HepG2 (cell line): ENCODE results near the gene ACSL5. TPM values are rescaled to one million over a fixed set of nuclear protein-coding genes. Genes with fewer than 3 reads are reported as not detected.

Experiments
- ATAC-seq: fragments of 200-7000 bp; cut with Tn5 transposase; 3 replicates; pipeline ENCODE4 v1.9.1; 2020; ENCODE audit warnings: mild to moderate bottlenecking, moderate library complexity
- BruUV-seq: library from RNA; stranded (reverse); fragments of 400-500 nt; replicated peaks from 2 replicates; lab custom pipeline; 2021; lab: Mats Ljungman, UMichigan
- CTCF ChIA-PET: fragments of 300-600 bp; formaldehyde crosslinking; extraction: SDS; loops from one replicate; lab custom pipeline; 2021; ENCODE audit warnings: low total read pairs, inconsistent platforms, low intra/inter-chr PET ratio; lab: Yijun Ruan, JAX
- POLR2A ChIA-PET: fragments of 350-600 bp; sonication (Branson Sonifier 250); formaldehyde crosslinking; loops from one replicate; lab custom pipeline; 2020; ENCODE audit warnings: antibody characterized with exemption, inconsistent platforms; lab: Yijun Ruan, JAX
- DNase-seq: peaks from one replicate; pipeline ENCODE4 v3.0.0-alpha.2; 2015; ENCODE audit warnings: low spot score
- FAIRE-seq: peaks from 3 replicates; lab custom pipeline; 2011; peaks lifted over from hg19 to GRCh38; lab: Jason Lieb, UNC
- H2AFZ ChIP-seq: one replicate; pipeline ENCODE4 v1.6.1; 2011; ENCODE audit warnings: low read length, inconsistent platforms
- H3K27ac ChIP-seq: fragments of 300-600 bp; 3 replicates; pipeline ENCODE4 v1.8.0; 2011; ENCODE audit warnings: mixed run types, mild to moderate bottlenecking, mixed read lengths, low read length, inconsistent platforms; ENCODE audit not compliant: insufficient read depth; ENCODE audit errors: extremely low read length
- H3K27me3 ChIP-seq, 2 experiments: fragments of 200-600 bp in 1 of 2; 2 replicates in 1 of 2; 3 replicates in 1 of 2; pipeline versions ENCODE4 v1.6.0 to v1.8.0; 2011; ENCODE audit warnings: low read length in 2 of 2, mild to moderate bottlenecking in 2 of 2, moderate library complexity in 2 of 2, inconsistent platforms in 1 of 2; ENCODE audit not compliant: insufficient read depth in 2 of 2, control insufficient read depth in 1 of 2
- H3K36me3 ChIP-seq, 2 experiments: fragments of 200-600 bp in 1 of 2; replicated peaks in 1 of 2; 2 replicates in 1 of 2; 3 replicates in 1 of 2; pipeline versions ENCODE4 v1.5.1 to v1.8.0; 2011; ENCODE audit warnings: low read length in 2 of 2, inconsistent platforms in 1 of 2; ENCODE audit not compliant: insufficient read depth in 2 of 2, control insufficient read depth in 1 of 2
- H3K4me1 ChIP-seq: 2 replicates; pipeline ENCODE4 v1.5.1; 2012; ENCODE audit warnings: low read length, inconsistent platforms; ENCODE audit not compliant: insufficient read depth
- H3K4me2 ChIP-seq: 2 replicates; pipeline ENCODE4 v1.6.0; 2011; ENCODE audit warnings: low read depth, low read length, inconsistent platforms
- H3K4me3 ChIP-seq, 3 experiments: fragments of 200-600 bp in 1 of 3; sonication (generic), shearing (Covaris generic) in 1 of 3; replicated peaks in 1 of 3; 2 replicates each; pipeline ENCODE4 v1.5.1; 2011 to 2016; ENCODE audit warnings: low read length in 3 of 3, inconsistent platforms in 2 of 3, low read depth in 2 of 3, mild to moderate bottlenecking in 2 of 3, control low read depth in 1 of 3, mixed read lengths in 1 of 3; ENCODE audit not compliant: insufficient read depth in 1 of 3
- H3K79me2 ChIP-seq: one replicate; pipeline ENCODE4 v1.6.1; 2011; ENCODE audit warnings: low read length, inconsistent platforms; ENCODE audit not compliant: insufficient read depth
- H3K9ac ChIP-seq: 2 replicates; pipeline ENCODE4 v1.6.0; 2011; ENCODE audit warnings: mild to moderate bottlenecking, low read depth, low read length, inconsistent platforms; ENCODE audit not compliant: insufficient read depth
- H3K9me3 ChIP-seq: 2 replicates; pipeline ENCODE4 v1.5.1; 2012; ENCODE audit warnings: mild to moderate bottlenecking, low read length
- H4K20me1 ChIP-seq: 2 replicates; pipeline ENCODE4 v1.6.0; 2011; ENCODE audit warnings: inconsistent platforms, mild to moderate bottlenecking, low read length, moderate library complexity; ENCODE audit not compliant: insufficient read depth
- BCLAF1 ChIP-seq: fragments of 450-650 bp; IDR thresholded peaks from 2 replicates; pipeline ENCODE4 v1.6.1; 2017; ENCODE audit warnings: mild to moderate bottlenecking
- FOXK1 ChIP-seq: sonication (generic); formaldehyde crosslinking; IDR thresholded peaks from 2 replicates; pipeline ENCODE4 v1.4.0; 2020; ENCODE audit warnings: low read depth, missing genetic modification reagents, borderline replicate concordance
- GABPB1 ChIP-seq: IDR thresholded peaks from 2 replicates; pipeline ENCODE4 v1.6.1; 2016; ENCODE audit warnings: mild to moderate bottlenecking, missing genetic modification reagents, moderate library complexity, missing compliant biosample characterization
- GATAD2A ChIP-seq: IDR thresholded peaks from 2 replicates; pipeline ENCODE4 v1.6.1; 2016
- ISX ChIP-seq: sonication (generic); formaldehyde crosslinking; conservative IDR thresholded peaks from 2 replicates; pipeline ENCODE4 v1.5.0; 2020; ENCODE audit warnings: missing genetic modification reagents
- KDM4B ChIP-seq: sonication (generic); formaldehyde crosslinking; IDR thresholded peaks from 2 replicates; pipeline ENCODE4 v1.4.0; 2020; ENCODE audit warnings: missing genetic modification reagents
- KDM5A ChIP-seq: fragments of 200-600 bp; sonication (generic); IDR thresholded peaks from 2 replicates; pipeline ENCODE4 v1.7.0; 2018; ENCODE audit warnings: antibody characterized with exemption, mild to moderate bottlenecking, low read length, borderline replicate concordance
- RAD21 ChIP-seq: fragments of 450-650 bp; formaldehyde crosslinking; IDR thresholded peaks from 2 replicates; pipeline ENCODE4 v1.5.0; 2020; ENCODE audit warnings: mild to moderate bottlenecking
- SIX4 ChIP-seq: sonication (generic); formaldehyde crosslinking; IDR thresholded peaks from 2 replicates; pipeline ENCODE4 v1.4.0; 2020; ENCODE audit warnings: missing genetic modification reagents
- SKI ChIP-seq: fragments of 450-650 bp; IDR thresholded peaks from one replicate; pipeline ENCODE4 v1.6.1; 2018; ENCODE audit warnings: mild to moderate bottlenecking; ENCODE audit not compliant: partially characterized antibody
- SMC3 ChIP-seq: IDR thresholded peaks from 2 replicates; pipeline ENCODE4 v1.6.1; 2011; ENCODE audit warnings: low read length, improper control_type of control experiment
- TBX3 ChIP-seq: fragments of 450-650 bp; IDR thresholded peaks from 2 replicates; pipeline ENCODE4 v1.6.1; 2017; ENCODE audit warnings: antibody characterized with exemption, mild to moderate bottlenecking, inconsistent platforms, borderline replicate concordance
- ZBTB38 ChIP-seq: sonication (generic); formaldehyde crosslinking; IDR thresholded peaks from 2 replicates; pipeline ENCODE4 v1.5.1; 2020; ENCODE audit warnings: mild to moderate bottlenecking, missing genetic modification reagents
- ZEB1 ChIP-seq: IDR thresholded peaks from 2 replicates; pipeline ENCODE4 v1.6.1; 2012; ENCODE audit warnings: mild to moderate bottlenecking, low read depth, inconsistent platforms; ENCODE audit not compliant: insufficient replicate concordance
- ZNF3 ChIP-seq: IDR thresholded peaks from 2 replicates; pipeline ENCODE4 v1.7.0; 2017; ENCODE audit warnings: inconsistent platforms
- WGBS: methylation state at CpG from one replicate; pipeline ENCODE4 v1.1.6; 2017; ENCODE audit warnings: low lambda C conversion rate; 5-methylcytosine and 5-hydroxymethylcytosine counted together
- in situ Hi-C: cut with HindIII; loops from 2 replicates; pipeline ENCODE4 v1.10.0; 2017; ENCODE audit warnings: low pct_unique_long_range_greater_than_20kb; ENCODE audit not compliant: extremely low pct_ligation_motif_present
- intact Hi-C: fragments of 100-400 bp; cut with micrococcal nuclease; formaldehyde crosslinking; loops from one replicate; pipeline ENCODE4 v1.10.0; 2022; ENCODE audit not compliant: unreplicated experiment
- polyA plus RNA-seq, 8 experiments: library from polyadenylated mRNA; depleted of rRNA in 3 of 8; stranded (reverse) in 7 of 8; unstranded in 1 of 8; fragments of >200 nt; fragmentation: Illumina TruSeq in 4 of 8; extraction: Trizol in 4 of 8; gene quantifications; 2 replicates each; pipeline versions ENCODE4 v1.2.1 to v1.2.3, GENCODE V29; 2011 to 2016; ENCODE audit warnings: low read depth in 4 of 8, missing spikeins in 1 of 8, mixed read lengths in 1 of 8; ENCODE audit not compliant: insufficient read depth in 1 of 8
- total RNA-seq, 5 experiments: library from RNA; depleted of rRNA; stranded (reverse); fragments of >200 nt; fragmentation: Illumina TruSeq; extraction: Trizol; gene quantifications; 2 replicates each; pipeline ENCODE4 v1.2.3, GENCODE V29; 2016; ENCODE audit warnings: low read depth in 1 of 5
- TF ChIP-seq, protein P1 (sequence below): sonication (generic); formaldehyde crosslinking; IDR thresholded peaks from 2 replicates; pipeline ENCODE4 v1.4.0; 2020; ENCODE audit warnings: missing genetic modification reagents, mild to moderate bottlenecking, borderline replicate concordance
- TF ChIP-seq, protein P2 (sequence below): sonication (generic); formaldehyde crosslinking; IDR thresholded peaks from 2 replicates; pipeline ENCODE4 v1.5.0; 2020; ENCODE audit warnings: mild to moderate bottlenecking, missing genetic modification reagents

The ACSL5 gene
- total and polyA plus RNA-seq, 2 of the 13 experiments (the other 11 are each of a cell fraction or from before 2014, with no cell fraction given) = 56.4 to 82.5 TPM

DNA sequence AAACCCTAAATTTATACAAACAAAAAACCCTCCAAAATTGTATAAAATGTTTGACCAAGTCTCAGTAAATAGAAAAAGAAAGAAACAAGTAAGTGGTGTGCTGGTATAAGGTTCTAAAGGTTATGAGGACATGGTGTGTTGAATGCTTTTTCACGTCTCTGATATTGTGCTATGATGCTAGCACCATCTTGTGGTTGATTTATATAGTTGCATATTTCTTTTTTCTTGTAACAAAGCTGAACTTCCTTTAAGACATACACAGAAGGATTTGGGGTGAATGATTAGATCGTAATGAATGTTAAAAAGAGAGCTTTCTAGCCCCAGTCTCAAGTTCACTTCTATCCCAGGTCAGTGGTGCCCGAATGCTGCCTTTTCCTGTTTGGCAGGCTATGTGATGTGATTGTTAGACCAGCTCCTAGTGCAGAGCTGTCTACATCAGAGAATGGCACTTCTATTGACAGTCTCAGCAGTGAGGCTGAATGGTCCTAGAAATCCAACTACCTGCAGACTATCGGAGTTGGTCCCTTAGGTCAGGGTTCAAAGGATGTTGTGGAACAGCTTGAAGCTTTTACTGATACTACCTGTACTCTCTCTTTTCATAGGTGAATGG is 98.1 kb downstream of the ACSL5 start:
- no peaks in the 10 kb centered on the region for H4K20me1 ChIP-seq
- H3K27me3 ChIP-seq = no peaks in the 10 kb centered on the region
- FAIRE-seq (peak; percentile 49), ATAC-seq (peak; percentile 67), DNase-seq (peak; percentile 52)
- 30% methylated on average over 4 of the region's 4 CpGs for WGBS
- no peak overlapping the region for H3K27ac ChIP-seq
- intact Hi-C loops (loop anchor here (1.0 kb wide), 1 partner anchor 913 kb away; no protein-coding TSS in a partner anchor), in situ Hi-C loops (loop anchor here (10.0 kb wide), 1 partner anchor 913 kb away; no protein-coding TSS in a partner anchor)
- H2AFZ ChIP-seq = no peak overlapping the region
- POLR2A ChIA-PET = interaction anchor here (1.2 kb wide), 1 partner anchor 25 kb away, joined by 4 read pairs; the partner anchor contains the start of gene VTI1A
- H3K9me3 ChIP-seq = no peaks in the 10 kb centered on the region
- H3K4me3 ChIP-seq = no peak overlapping the region
- CTCF ChIA-PET = interaction anchor here (1.1 kb wide), 1 partner anchor 913 kb away, joined by 4 read pairs; no protein-coding TSS in a partner anchor
- no TSS peak for BruUV-seq
- no peaks in the 10 kb centered on the region for H3K79me2 ChIP-seq
- peaks cover 2 to 4% of the 10 kb centered on the region in 2 experiments; a peak in 2 of 5 replicates for H3K36me3 ChIP-seq
- no peak overlapping the region for H3K4me2 ChIP-seq
- H3K4me1 ChIP-seq = peaks cover 17% of the 10 kb centered on the region
- no peak overlapping the region for H3K9ac ChIP-seq
- peak; percentile 21; the same call in 1 of the 2 replicates for TF ChIP-seq FOXK1 (CRISPR knock-in tag)
- peak; percentile 37; the same call in 1 of the 2 replicates for TF ChIP-seq KDM5A
- TF ChIP-seq, protein P1, sequence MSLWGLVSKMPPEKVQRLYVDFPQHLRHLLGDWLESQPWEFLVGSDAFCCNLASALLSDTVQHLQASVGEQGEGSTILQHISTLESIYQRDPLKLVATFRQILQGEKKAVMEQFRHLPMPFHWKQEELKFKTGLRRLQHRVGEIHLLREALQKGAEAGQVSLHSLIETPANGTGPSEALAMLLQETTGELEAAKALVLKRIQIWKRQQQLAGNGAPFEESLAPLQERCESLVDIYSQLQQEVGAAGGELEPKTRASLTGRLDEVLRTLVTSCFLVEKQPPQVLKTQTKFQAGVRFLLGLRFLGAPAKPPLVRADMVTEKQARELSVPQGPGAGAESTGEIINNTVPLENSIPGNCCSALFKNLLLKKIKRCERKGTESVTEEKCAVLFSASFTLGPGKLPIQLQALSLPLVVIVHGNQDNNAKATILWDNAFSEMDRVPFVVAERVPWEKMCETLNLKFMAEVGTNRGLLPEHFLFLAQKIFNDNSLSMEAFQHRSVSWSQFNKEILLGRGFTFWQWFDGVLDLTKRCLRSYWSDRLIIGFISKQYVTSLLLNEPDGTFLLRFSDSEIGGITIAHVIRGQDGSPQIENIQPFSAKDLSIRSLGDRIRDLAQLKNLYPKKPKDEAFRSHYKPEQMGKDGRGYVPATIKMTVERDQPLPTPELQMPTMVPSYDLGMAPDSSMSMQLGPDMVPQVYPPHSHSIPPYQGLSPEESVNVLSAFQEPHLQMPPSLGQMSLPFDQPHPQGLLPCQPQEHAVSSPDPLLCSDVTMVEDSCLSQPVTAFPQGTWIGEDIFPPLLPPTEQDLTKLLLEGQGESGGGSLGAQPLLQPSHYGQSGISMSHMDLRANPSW (CRISPR knock-in tag) = no peak
- 0 out of 2 replicates have a peak, but pooled peaks have one; percentile 59 for TF ChIP-seq ZNF3 (CRISPR knock-in tag)
- TF ChIP-seq KDM4B (CRISPR knock-in tag) = no peak
- TF ChIP-seq TBX3 = no peak
- TF ChIP-seq ZBTB38 = no peak
- TF ChIP-seq SIX4 = no peak
- TF ChIP-seq, protein P2, sequence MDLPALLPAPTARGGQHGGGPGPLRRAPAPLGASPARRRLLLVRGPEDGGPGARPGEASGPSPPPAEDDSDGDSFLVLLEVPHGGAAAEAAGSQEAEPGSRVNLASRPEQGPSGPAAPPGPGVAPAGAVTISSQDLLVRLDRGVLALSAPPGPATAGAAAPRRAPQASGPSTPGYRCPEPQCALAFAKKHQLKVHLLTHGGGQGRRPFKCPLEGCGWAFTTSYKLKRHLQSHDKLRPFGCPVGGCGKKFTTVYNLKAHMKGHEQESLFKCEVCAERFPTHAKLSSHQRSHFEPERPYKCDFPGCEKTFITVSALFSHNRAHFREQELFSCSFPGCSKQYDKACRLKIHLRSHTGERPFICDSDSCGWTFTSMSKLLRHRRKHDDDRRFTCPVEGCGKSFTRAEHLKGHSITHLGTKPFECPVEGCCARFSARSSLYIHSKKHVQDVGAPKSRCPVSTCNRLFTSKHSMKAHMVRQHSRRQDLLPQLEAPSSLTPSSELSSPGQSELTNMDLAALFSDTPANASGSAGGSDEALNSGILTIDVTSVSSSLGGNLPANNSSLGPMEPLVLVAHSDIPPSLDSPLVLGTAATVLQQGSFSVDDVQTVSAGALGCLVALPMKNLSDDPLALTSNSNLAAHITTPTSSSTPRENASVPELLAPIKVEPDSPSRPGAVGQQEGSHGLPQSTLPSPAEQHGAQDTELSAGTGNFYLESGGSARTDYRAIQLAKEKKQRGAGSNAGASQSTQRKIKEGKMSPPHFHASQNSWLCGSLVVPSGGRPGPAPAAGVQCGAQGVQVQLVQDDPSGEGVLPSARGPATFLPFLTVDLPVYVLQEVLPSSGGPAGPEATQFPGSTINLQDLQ = no peak
- TF ChIP-seq SKI = no peak
- 0 out of 2 replicates have a peak, but pooled peaks have one; percentile 25 for TF ChIP-seq RAD21 (CRISPR knock-in tag)
- no peak for TF ChIP-seq ISX
- peak; percentile 52 for TF ChIP-seq SMC3
- no peak for TF ChIP-seq ZEB1
- TF ChIP-seq GATAD2A (CRISPR knock-in tag) = 0 out of 2 replicates have a peak, but pooled peaks have one; percentile 26
- no peak for TF ChIP-seq GABPB1 (CRISPR knock-in tag)
- TF ChIP-seq BCLAF1 = no peak
